Measurements from ENCODE around the gene TRIM68.

DNA sequence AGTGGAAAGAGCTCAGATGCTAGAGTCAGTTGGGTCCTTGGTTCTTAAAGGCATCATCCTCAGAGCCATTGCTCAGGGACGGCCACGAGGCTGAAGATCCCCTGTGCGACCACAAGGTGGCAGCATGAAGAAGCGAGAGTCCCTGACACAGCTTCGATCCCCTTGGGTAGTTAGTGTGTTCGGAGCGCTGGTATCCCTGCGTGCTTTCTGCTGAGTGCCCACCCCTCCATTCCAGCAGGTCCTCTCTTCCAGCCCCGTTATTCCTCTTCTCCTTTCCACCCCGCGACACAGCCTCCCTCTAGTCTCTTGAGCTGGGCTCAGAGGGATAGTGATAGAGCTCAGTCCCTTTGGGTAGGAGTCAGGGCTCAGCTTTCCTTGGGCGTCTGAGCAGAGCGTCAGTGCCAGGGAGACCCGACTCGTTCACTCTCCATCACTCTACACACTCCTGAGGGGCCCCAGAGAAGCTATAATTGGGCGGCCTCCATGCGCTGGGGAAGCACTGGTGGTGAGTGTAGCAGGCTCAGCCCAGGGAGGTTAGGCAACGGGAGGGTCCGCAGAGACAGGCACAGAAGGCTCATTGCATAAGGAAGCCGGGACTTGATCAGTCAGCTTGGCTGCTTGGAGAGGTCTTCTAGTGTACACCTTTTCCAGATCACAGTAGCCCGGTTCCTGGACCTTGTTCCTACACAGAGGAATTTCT is 29.1 kb upstream of the TRIM68 start, which contains the start of gene OR51D1:
- TF ChIP-seq, protein P1, sequence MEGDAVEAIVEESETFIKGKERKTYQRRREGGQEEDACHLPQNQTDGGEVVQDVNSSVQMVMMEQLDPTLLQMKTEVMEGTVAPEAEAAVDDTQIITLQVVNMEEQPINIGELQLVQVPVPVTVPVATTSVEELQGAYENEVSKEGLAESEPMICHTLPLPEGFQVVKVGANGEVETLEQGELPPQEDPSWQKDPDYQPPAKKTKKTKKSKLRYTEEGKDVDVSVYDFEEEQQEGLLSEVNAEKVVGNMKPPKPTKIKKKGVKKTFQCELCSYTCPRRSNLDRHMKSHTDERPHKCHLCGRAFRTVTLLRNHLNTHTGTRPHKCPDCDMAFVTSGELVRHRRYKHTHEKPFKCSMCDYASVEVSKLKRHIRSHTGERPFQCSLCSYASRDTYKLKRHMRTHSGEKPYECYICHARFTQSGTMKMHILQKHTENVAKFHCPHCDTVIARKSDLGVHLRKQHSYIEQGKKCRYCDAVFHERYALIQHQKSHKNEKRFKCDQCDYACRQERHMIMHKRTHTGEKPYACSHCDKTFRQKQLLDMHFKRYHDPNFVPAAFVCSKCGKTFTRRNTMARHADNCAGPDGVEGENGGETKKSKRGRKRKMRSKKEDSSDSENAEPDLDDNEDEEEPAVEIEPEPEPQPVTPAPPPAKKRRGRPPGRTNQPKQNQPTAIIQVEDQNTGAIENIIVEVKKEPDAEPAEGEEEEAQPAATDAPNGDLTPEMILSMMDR (IDR thresholded peaks at IDR 0.05; ENCODE audit: insufficient read depth, low read length, poor library complexity, severe bottlenecking), result peak; percentile 87
- no peak for TF ChIP-seq EZH2phosphoT487 (conservative IDR thresholded peaks at IDR 0.05; ENCODE audit: low read length)
